SK-N-SH (cell line): Measurements from ENCODE around the gene RUSC2.

ENCODE experiments used
- CTCF ChIP-seq: fragments of 200-600 bp; sonication (generic); IDR thresholded peaks from 2 replicates; pipeline ENCODE4 v1.6.1; 2017; ENCODE audit warnings: antibody characterized with exemption, mild to moderate bottlenecking, moderate library complexity
- MAX ChIP-seq: IDR thresholded peaks from 2 replicates; pipeline ENCODE4 v1.4.0; 2012; ENCODE audit warnings: low read depth
- RAD21 ChIP-seq: IDR thresholded peaks from 2 replicates; pipeline ENCODE4 v1.6.1; 2012; ENCODE audit warnings: mild to moderate bottlenecking, low read length
- USF2 ChIP-seq: fragments of 150-350 bp; IDR thresholded peaks from 2 replicates; pipeline ENCODE4 v1.6.1; 2017; ENCODE audit warnings: antibody characterized with exemption, low read length, low read depth, borderline replicate concordance

DNA sequence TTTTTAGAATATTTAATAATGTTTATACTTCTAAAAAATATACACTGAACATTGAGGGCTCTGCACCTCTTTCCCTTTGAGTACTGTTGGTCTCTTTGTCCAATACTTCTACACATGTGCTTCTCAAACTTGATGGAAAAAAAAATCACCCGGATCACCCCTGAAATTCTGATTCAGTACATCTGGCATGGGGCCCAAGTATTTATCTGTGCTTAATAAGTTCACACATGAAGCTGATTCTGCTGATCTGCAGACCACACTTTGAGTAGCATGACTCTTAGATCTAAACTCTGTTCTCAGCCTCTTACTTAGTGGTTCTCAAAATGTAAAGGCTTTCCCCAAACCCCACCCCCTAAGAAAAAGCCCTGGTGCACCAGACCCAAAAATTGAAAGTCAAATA is 12.0 kb downstream of the RUSC2 start:
- TF ChIP-seq MAX (no peak), CTCF (no peak), USF2 (no peak), RAD21 (no peak)
